SK-N-SH treated with all-trans-retinoic acid at 6 μM for 48 hours (cell line): ENCODE results near the gene PHF20.
A peak's percentile ranks its signal among the peaks of the same experiment; 100 is the strongest.

ENCODE experiments used
- ATAC-seq: fragments of 200-7000 bp; cut with Tn5 transposase; 3 replicates; pipeline ENCODE4 v1.9.1; 2020; ENCODE audit warnings: mild to moderate bottlenecking, moderate library complexity
- ARNTL ChIP-seq: fragments of 450-650 bp; formaldehyde crosslinking; IDR thresholded peaks from 2 replicates; pipeline ENCODE4 v1.5.0; 2020; ENCODE audit warnings: low read depth, mild to moderate bottlenecking, moderate library complexity, borderline replicate concordance
- BACH2 ChIP-seq: fragments of 250-450 bp; sonication (Bioruptor Pico); IDR thresholded peaks from 2 replicates; pipeline ENCODE4 v1.9.0; 2021; ENCODE audit warnings: mild to moderate bottlenecking, borderline replicate concordance
- CREB5 ChIP-seq: fragments of 250-450 bp; sonication (Bioruptor Pico); IDR thresholded peaks from 2 replicates; pipeline ENCODE4 v1.5.1; 2020; ENCODE audit warnings: low read depth, mild to moderate bottlenecking, moderate library complexity
- CSDC2 ChIP-seq: fragments of 250-450 bp; sonication (Bioruptor Pico); IDR thresholded peaks from 2 replicates; pipeline ENCODE4 v1.5.0; 2020; ENCODE audit warnings: mild to moderate bottlenecking, moderate library complexity
- CSRNP3 ChIP-seq: fragments of 250-450 bp; sonication (Bioruptor Pico); IDR thresholded peaks from 2 replicates; pipeline ENCODE4 v1.5.1; 2021; ENCODE audit warnings: mild to moderate bottlenecking, moderate library complexity
- ESRRG ChIP-seq: fragments of 250-450 bp; sonication (Bioruptor Pico); IDR thresholded peaks from 2 replicates; pipeline ENCODE4 v1.6.1; 2021; ENCODE audit warnings: mild to moderate bottlenecking
- GLIS3 ChIP-seq: fragments of 250-450 bp; sonication (Bioruptor Pico); IDR thresholded peaks from 2 replicates; pipeline ENCODE4 v1.5.0; 2020; ENCODE audit warnings: mild to moderate bottlenecking, moderate library complexity
- OSR1 ChIP-seq: fragments of 250-450 bp; sonication (Bioruptor Pico); IDR thresholded peaks from 2 replicates; pipeline ENCODE4 v1.8.0; 2022; ENCODE audit warnings: moderate library complexity, mild to moderate bottlenecking, inconsistent platforms
- PATZ1 ChIP-seq: fragments of 250-450 bp; sonication (Bioruptor Pico); IDR thresholded peaks from 2 replicates; pipeline ENCODE4 v1.8.0; 2020; ENCODE audit warnings: mild to moderate bottlenecking, moderate library complexity, borderline replicate concordance
- PPARA ChIP-seq: fragments of 250-450 bp; sonication (Bioruptor Pico); IDR thresholded peaks from 2 replicates; pipeline ENCODE4 v1.5.0; 2020; ENCODE audit warnings: mild to moderate bottlenecking, borderline replicate concordance
- RARB ChIP-seq: fragments of 250-450 bp; sonication (Bioruptor Pico); IDR thresholded peaks from 2 replicates; pipeline ENCODE4 v1.8.0; 2021; ENCODE audit warnings: mild to moderate bottlenecking, moderate library complexity
- TCF4 ChIP-seq: fragments of 250-450 bp; sonication (Bioruptor Pico); IDR thresholded peaks from 2 replicates; pipeline ENCODE4 v1.8.0; 2021; ENCODE audit warnings: mild to moderate bottlenecking, moderate library complexity, borderline replicate concordance
- TOX ChIP-seq: fragments of 250-450 bp; sonication (Bioruptor Pico); IDR thresholded peaks from 2 replicates; pipeline ENCODE4 v1.8.0; 2021; ENCODE audit warnings: mild to moderate bottlenecking, moderate library complexity, borderline replicate concordance
- TSHZ2 ChIP-seq: fragments of 250-450 bp; sonication (Bioruptor Pico); IDR thresholded peaks from 2 replicates; pipeline ENCODE4 v1.5.0; 2020; ENCODE audit warnings: mild to moderate bottlenecking, moderate library complexity
- ZC3H10 ChIP-seq: fragments of 250-450 bp; sonication (Bioruptor Pico); IDR thresholded peaks from 2 replicates; pipeline ENCODE4 v1.5.1; 2021; ENCODE audit warnings: mild to moderate bottlenecking, moderate library complexity
- ZFP3 ChIP-seq: fragments of 250-450 bp; sonication (Bioruptor Pico); IDR thresholded peaks from 2 replicates; pipeline ENCODE4 v1.5.0; 2020; ENCODE audit warnings: mild to moderate bottlenecking, moderate library complexity
- ZFP30 ChIP-seq: fragments of 450-650 bp; formaldehyde crosslinking; IDR thresholded peaks from 2 replicates; pipeline ENCODE4 v1.5.0; 2022; ENCODE audit warnings: mild to moderate bottlenecking, moderate library complexity
- ZNF565 ChIP-seq: fragments of 450-650 bp; formaldehyde crosslinking; conservative IDR thresholded peaks from 2 replicates; pipeline ENCODE4 v1.5.0; 2020; ENCODE audit warnings: low read depth, mild to moderate bottlenecking, moderate library complexity
- ZNF70 ChIP-seq: fragments of 450-650 bp; formaldehyde crosslinking; IDR thresholded peaks from 2 replicates; pipeline ENCODE4 v1.5.0; 2020; ENCODE audit warnings: mild to moderate bottlenecking, moderate library complexity
- ZNF8 ChIP-seq: fragments of 450-650 bp; formaldehyde crosslinking; IDR thresholded peaks from 2 replicates; pipeline ENCODE4 v1.5.0; 2020; ENCODE audit warnings: mild to moderate bottlenecking, moderate library complexity

PHF20 gene

GRCh38 chr20:35972462-35972861, 200.6 kb downstream of the PHF20 start:
- ATAC-seq = peak; percentile 20; the same call in 1 of the 3 replicates
- TF ChIP-seq CSDC2 (no peak), TCF4 (peak; percentile 13; the same call in 1 of the 2 replicates), OSR1 (CRISPR knock-in tag) (no peak)

- no peak for ATAC-seq
- no peak for TF ChIP-seq PPARA (CRISPR knock-in tag)
- no peak for TF ChIP-seq CREB5 (CRISPR knock-in tag)
- no peak for TF ChIP-seq BACH2
- no peak for TF ChIP-seq CSRNP3 (CRISPR knock-in tag)
- TF ChIP-seq RARB = no peak
- TF ChIP-seq PATZ1 (CRISPR knock-in tag) = no peak
- no peak for TF ChIP-seq ESRRG
- TF ChIP-seq ARNTL (CRISPR knock-in tag) = no peak
- no peak for TF ChIP-seq ZNF8 (CRISPR knock-in tag)
- TF ChIP-seq ZC3H10 (CRISPR knock-in tag) = no peak
These were observed 202.4 kb downstream of the PHF20 start for GRCh38 chr20:35974256-35974655.

- no peak for ATAC-seq
- no peak for TF ChIP-seq ZNF70
- no peak for TF ChIP-seq ZNF565 (CRISPR knock-in tag)
- TF ChIP-seq TOX (CRISPR knock-in tag) = no peak
- no peak for TF ChIP-seq CREB5 (CRISPR knock-in tag)
- TF ChIP-seq TSHZ2 (CRISPR knock-in tag) = no peak
- TF ChIP-seq ZFP3 = no peak
- no peak for TF ChIP-seq ESRRG
- TF ChIP-seq CSRNP3 (CRISPR knock-in tag) = no peak
- TF ChIP-seq BACH2 = no peak
- no peak for TF ChIP-seq PPARA (CRISPR knock-in tag)
- TF ChIP-seq TCF4 = no peak
- no peak for TF ChIP-seq ZFP30 (CRISPR knock-in tag)
- no peak for TF ChIP-seq ARNTL (CRISPR knock-in tag)
- no peak for TF ChIP-seq PATZ1 (CRISPR knock-in tag)
- no peak for TF ChIP-seq GLIS3
These were observed 204.0 kb downstream of the PHF20 start for GRCh38 chr20:35975576-35976373.
